Measurements from ENCODE around the gene STXBP2. TPM values are rescaled to one million over a fixed set of nuclear protein-coding genes. Genes with fewer than 3 reads are reported as not detected.
A peak's percentile ranks its signal among the peaks of the same experiment; 100 is the strongest.

The STXBP2 gene
- total and polyA plus RNA-seq, 10 donors: 58.8 to 455 (median 182) TPM

DNA sequence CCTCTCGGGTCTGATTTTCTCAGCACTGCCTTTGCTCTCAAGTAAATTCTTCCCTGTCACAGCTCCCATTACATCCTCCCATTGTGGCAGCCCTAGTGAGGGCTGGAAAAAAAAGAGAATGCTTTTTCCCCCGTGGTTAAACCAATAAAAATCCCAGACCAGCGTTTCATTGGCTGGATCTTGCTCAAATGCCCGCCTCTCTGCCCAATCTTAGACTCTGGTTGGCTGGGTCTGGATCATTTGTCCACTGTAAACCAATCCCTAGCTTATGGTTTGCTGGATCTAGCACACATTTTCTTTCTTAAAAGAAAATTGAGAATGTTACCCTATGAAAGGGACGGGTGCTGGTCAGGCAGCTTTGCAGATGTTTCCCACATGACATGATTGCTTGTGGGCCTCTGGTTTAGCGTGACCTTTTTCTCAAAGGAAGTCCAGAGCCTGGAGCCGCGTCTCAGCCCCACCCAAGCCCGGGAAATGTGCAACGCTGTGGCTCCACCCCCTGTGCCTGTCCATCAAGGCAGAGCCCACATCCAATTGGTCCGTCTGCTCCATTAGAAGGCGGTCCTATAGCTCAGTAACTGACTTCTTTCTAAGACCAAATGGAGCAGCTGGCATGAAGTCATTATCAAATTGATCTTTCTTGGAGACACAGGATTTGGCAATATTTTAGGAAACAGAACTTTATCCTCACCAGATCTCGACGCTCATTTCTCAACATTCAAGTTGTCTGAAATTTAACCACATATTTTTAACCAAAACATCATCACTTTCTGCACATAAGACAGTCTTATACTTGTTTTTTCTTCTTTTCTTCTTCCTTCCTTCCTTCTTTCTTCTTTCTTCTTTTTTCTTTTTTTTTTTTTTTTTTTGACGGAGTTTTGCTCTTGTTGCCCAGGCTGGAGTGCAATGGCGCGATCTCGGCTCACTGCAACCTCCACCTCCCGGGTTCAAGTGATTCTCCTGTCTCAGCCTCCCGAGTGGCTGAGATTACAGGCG, 37.4 kb downstream of the STXBP2 start:
- no peak for TF ChIP-seq POLR2AphosphoS5 (IDR thresholded peaks at IDR 0.05)
- TF ChIP-seq CTCF (IDR thresholded peaks at IDR 0.05 in 8 of 11, conservative IDR thresholded peaks at IDR 0.05 in 3 of 11): no peak
- no peak for TF ChIP-seq POLR2A (IDR thresholded peaks at IDR 0.05)

DNA sequence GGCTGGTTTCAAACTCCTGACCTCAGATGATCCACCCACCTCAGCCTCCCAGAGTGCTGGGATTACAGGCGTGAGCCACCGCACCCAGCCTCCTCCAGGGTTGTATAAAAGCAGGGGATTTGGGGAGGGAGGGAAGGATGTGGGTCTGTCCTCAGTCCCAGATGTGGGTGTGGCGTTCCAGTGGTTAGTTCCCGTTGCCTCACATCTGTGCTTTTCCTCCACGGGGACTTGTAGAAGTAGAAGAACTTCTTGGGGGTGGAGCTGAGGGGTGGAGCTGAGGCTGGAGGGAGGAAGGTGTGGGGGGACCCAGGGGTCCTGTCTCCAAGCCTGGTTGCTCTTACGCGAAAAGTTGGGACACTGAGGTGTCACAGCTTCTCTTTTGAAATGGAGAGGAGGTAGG, 39.5 kb downstream of the STXBP2 start:
- peak overlapping the region in 7 of 8 donors; percentile 54 to 98 (median 81) for H3K27ac ChIP-seq
- no peaks in the 10 kb centered on the region for H3K36me3 ChIP-seq
- WGBS, 5 donors: 4 to 25% (median 8%) methylated on average over 7 of the region's 7 CpGs
- TF ChIP-seq POLR2AphosphoS5 (IDR thresholded peaks at IDR 0.05) (no peak), POLR2A (IDR thresholded peaks at IDR 0.05) (no peak), CTCF (IDR thresholded peaks at IDR 0.05 in 8 of 11, conservative IDR thresholded peaks at IDR 0.05 in 3 of 11) (no peak)
- H3K4me3 ChIP-seq: peak overlapping the region in 4 of 8 donors; percentile 3 to 96 (median 56)
- intact Hi-C loops (cut with DNase I; ENCODE audit: low total_unique reads): no loop called here
- peaks cover 0 to 65% (median 16%) of the 10 kb centered on the region in 7 donors for H3K27me3 ChIP-seq (replicated peaks in 1 of 7)
- H3K9me3 ChIP-seq: peaks cover 0 to 5% (median 0%) of the 10 kb centered on the region in 8 donors
- peaks cover 4 to 67% (median 35%) of the 10 kb centered on the region in 6 donors for H3K4me1 ChIP-seq
- peak; percentile 70 for DNase-seq

More for the DNA sequence above, 37.4 kb downstream of the STXBP2 start:
- Histone ChIP-seq H3K9me3 (peaks cover 0 to 5% (median 0%) of the 10 kb centered on the region in 8 donors), H3K4me3 (peak overlapping the region in 1 of 8 donors; percentile 22), H3K27ac (peak overlapping the region in 6 of 8 donors; percentile 22 to 98 (median 81)), H3K36me3 (no peaks in the 10 kb centered on the region), H3K4me1 (peaks cover 0 to 66% (median 24%) of the 10 kb centered on the region in 6 donors), H3K27me3 (replicated peaks in 1 of 7) (peaks cover 0 to 77% (median 24%) of the 10 kb centered on the region in 7 donors)
- 52 to 60% (median 54%) methylated on average over 20 to 21 of the region's 21 CpGs for WGBS, 5 donors
- peak; percentile 91 for DNase-seq
- intact Hi-C loops (cut with DNase I; ENCODE audit: low total_unique reads): no loop called here

DNA sequence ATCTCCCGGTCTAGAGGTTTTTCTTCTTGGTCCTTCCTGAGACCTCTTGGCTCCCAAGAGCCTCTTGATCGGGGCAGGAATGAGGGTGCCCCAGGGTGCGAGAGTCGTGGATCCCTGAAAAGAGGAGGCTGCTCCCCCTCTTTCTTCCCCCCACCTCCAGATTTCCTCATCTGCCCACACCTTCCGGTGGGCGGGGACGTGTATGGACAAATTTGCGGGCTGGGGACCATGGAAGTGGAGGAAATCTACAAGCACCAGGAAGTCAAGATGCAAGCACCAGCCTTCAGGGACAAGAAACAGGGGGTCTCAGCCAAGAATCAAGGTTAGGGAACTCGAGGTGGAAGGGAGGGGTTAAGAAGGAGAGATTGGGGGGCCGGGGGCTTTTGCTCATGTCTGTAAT, 39.9 kb downstream of the STXBP2 start, which contains the start of gene MCEMP1:
Gene MCEMP1 (plus strand): TSS at position 237 of the 400 bp plus-strand sequence. CDS start 31 bp downstream, at position 268.
- H3K4me3 ChIP-seq: peak within 1 kb of the TSS in 6 of 8 donors; percentile 3 to 96 (median 24)

More for the DNA sequence above, 39.9 kb downstream of the STXBP2 start, which contains the start of gene MCEMP1:
- 6 to 28% (median 8%) methylated on average over 10 of the region's 10 CpGs for WGBS, 5 donors
- intact Hi-C loops (cut with DNase I; ENCODE audit: low total_unique reads): no loop called here
- Histone ChIP-seq H3K36me3 (no peaks in the 10 kb centered on the region), H3K9me3 (peaks cover 0 to 5% (median 0%) of the 10 kb centered on the region in 8 donors), H3K4me1 (peaks cover 4 to 72% (median 37%) of the 10 kb centered on the region in 6 donors), H3K27me3 (replicated peaks in 1 of 7) (peaks cover 0 to 60% (median 14%) of the 10 kb centered on the region in 7 donors), H3K27ac (peak within 1 kb of the TSS in 7 of 8 donors; percentile 54 to 98 (median 81))
- TF ChIP-seq CTCF (IDR thresholded peaks at IDR 0.05 in 8 of 11, conservative IDR thresholded peaks at IDR 0.05 in 3 of 11) (no peak), POLR2AphosphoS5 (IDR thresholded peaks at IDR 0.05) (peak in 1 of 3 donors; percentile 62)
- DNase-seq: peak; percentile 84
